Endodermal cell (in vitro differentiated cells): ENCODE results near the gene PTX4. TPM values are rescaled to one million over a fixed set of nuclear protein-coding genes. Genes with fewer than 3 reads are reported as not detected.

Experiments used
- DNase-seq: peaks from one replicate; pipeline ENCODE4 v3.0.0-alpha.2; 2017
- H3K27ac ChIP-seq: 2 replicates; pipeline ENCODE4 v1.5.1; 2013; ENCODE audit warnings: mild to moderate bottlenecking, low read depth, low read length, moderate library complexity
- H3K27me3 ChIP-seq: 2 replicates; pipeline ENCODE4 v1.6.1; 2013; ENCODE audit warnings: mild to moderate bottlenecking, low read length, moderate library complexity; ENCODE audit not compliant: insufficient read depth, control insufficient read depth, poor library complexity, severe bottlenecking
- H3K36me3 ChIP-seq: 2 replicates; pipeline ENCODE4 v1.7.0; 2013; ENCODE audit warnings: mild to moderate bottlenecking, low read length, moderate library complexity; ENCODE audit not compliant: control insufficient read depth, insufficient read depth
- H3K4me1 ChIP-seq: one replicate; pipeline ENCODE4 v1.7.0; 2013; ENCODE audit warnings: low read length; ENCODE audit not compliant: control insufficient read depth, insufficient read depth
- H3K4me3 ChIP-seq: 2 replicates; pipeline ENCODE4 v1.5.1; 2013; ENCODE audit warnings: mild to moderate bottlenecking, low read length, moderate library complexity
- H3K9ac ChIP-seq: 2 replicates; pipeline ENCODE4 v1.6.1; 2013; ENCODE audit warnings: mild to moderate bottlenecking, low read length, moderate library complexity; ENCODE audit not compliant: poor library complexity, severe bottlenecking; ENCODE audit errors: extremely low read depth
- H3K9me3 ChIP-seq: 2 replicates; pipeline ENCODE4 v1.6.1; 2013; ENCODE audit warnings: mild to moderate bottlenecking, low read length, moderate library complexity; ENCODE audit not compliant: control insufficient read depth
- H3K27ac Mint-ChIP-seq: 2 replicates; pipeline ENCODE4 v1.8.0; 2020; ENCODE audit warnings: mixed read lengths
- H3K27me3 Mint-ChIP-seq: 2 replicates; pipeline ENCODE4 v1.8.0; 2021; ENCODE audit warnings: mild to moderate bottlenecking, mixed read lengths; ENCODE audit not compliant: insufficient read depth
- H3K36me3 Mint-ChIP-seq: 2 replicates; pipeline ENCODE4 v1.8.0; 2020; ENCODE audit warnings: low read depth, mixed read lengths
- H3K4me1 Mint-ChIP-seq: 2 replicates; pipeline ENCODE4 v1.8.0; 2020; ENCODE audit warnings: mixed read lengths
- H3K4me3 Mint-ChIP-seq: 2 replicates; pipeline ENCODE4 v1.8.0; 2020; ENCODE audit warnings: mild to moderate bottlenecking, moderate library complexity, mixed read lengths
- H3K9me3 Mint-ChIP-seq: 2 replicates; pipeline ENCODE4 v1.8.0; 2020; ENCODE audit warnings: mild to moderate bottlenecking, mixed read lengths
- WGBS, 2 experiments: methylation state at CpG; one replicate each; pipeline versions ENCODE4 v1.1.5 to v1.1.7; 2013; ENCODE audit warnings: missing lambda C conversion rate in 2 of 2, mixed read lengths in 1 of 2; ENCODE audit not compliant: insufficient coverage in 1 of 2, insufficient read length in 1 of 2; 5-methylcytosine and 5-hydroxymethylcytosine counted together
- total RNA-seq, 2 donors: library from RNA; stranded (reverse); fragmentation: NEBNext Ultra II Directional in 1 of 2; extraction: Animal tissue kit (Norgen Biotek cat#: 25700) in 1 of 2; gene quantifications; 2 replicates in 1 of 2; 3 replicates in 1 of 2; pipeline ENCODE4 v1.2.1, GENCODE V29; 2021
- TF ChIP-seq, protein P1 (sequence below): fragments of 200-600 bp; sonication (generic); conservative IDR thresholded peaks from 2 replicates; pipeline ENCODE4 v1.5.0; 2021; ENCODE audit warnings: antibody characterized with exemption, mild to moderate bottlenecking

The PTX4 gene
- total RNA-seq, 2 donors from 2014 or later: not detected

DNA sequence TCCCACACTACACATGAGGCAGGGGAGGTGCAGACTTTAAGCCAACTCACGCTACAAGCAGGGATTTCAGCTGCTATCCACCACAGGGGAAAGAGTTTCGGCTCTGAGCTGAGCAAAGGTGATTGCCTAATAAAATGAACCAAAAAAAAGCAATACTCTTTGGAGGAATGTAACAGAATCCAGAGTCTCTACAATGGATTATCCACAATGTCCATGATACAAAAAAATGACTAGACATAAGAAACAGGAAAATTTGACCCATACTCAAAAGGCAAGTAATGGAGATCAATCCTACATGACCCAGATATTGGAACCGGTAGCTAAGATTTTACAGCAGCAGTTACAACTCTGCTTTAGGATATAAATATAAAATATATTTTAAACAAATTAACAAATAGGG, 25.8 kb upstream of the PTX4 start:
- no peaks in the 10 kb centered on the region for H3K4me1 Mint-ChIP-seq
- TF ChIP-seq, protein P1, sequence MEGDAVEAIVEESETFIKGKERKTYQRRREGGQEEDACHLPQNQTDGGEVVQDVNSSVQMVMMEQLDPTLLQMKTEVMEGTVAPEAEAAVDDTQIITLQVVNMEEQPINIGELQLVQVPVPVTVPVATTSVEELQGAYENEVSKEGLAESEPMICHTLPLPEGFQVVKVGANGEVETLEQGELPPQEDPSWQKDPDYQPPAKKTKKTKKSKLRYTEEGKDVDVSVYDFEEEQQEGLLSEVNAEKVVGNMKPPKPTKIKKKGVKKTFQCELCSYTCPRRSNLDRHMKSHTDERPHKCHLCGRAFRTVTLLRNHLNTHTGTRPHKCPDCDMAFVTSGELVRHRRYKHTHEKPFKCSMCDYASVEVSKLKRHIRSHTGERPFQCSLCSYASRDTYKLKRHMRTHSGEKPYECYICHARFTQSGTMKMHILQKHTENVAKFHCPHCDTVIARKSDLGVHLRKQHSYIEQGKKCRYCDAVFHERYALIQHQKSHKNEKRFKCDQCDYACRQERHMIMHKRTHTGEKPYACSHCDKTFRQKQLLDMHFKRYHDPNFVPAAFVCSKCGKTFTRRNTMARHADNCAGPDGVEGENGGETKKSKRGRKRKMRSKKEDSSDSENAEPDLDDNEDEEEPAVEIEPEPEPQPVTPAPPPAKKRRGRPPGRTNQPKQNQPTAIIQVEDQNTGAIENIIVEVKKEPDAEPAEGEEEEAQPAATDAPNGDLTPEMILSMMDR: no peak
- 99 to 100% methylated on average over 2 to 3 of the region's 3 CpGs for WGBS, 2 experiments
- Histone ChIP-seq H3K27ac (no peak overlapping the region), H3K9me3 (peaks cover 6% of the 10 kb centered on the region), H3K9ac (no peak overlapping the region), H3K27me3 (no peaks in the 10 kb centered on the region), H3K4me1 (no peaks in the 10 kb centered on the region), H3K36me3 (no peaks in the 10 kb centered on the region), H3K4me3 (no peak overlapping the region)
- H3K4me3 Mint-ChIP-seq: no peak overlapping the region
- H3K27ac Mint-ChIP-seq: no peak overlapping the region
- peaks cover 39% of the 10 kb centered on the region for H3K36me3 Mint-ChIP-seq
- DNase-seq: no peak
- H3K9me3 Mint-ChIP-seq: peaks cover 8% of the 10 kb centered on the region
- H3K27me3 Mint-ChIP-seq: no peaks in the 10 kb centered on the region

DNA sequence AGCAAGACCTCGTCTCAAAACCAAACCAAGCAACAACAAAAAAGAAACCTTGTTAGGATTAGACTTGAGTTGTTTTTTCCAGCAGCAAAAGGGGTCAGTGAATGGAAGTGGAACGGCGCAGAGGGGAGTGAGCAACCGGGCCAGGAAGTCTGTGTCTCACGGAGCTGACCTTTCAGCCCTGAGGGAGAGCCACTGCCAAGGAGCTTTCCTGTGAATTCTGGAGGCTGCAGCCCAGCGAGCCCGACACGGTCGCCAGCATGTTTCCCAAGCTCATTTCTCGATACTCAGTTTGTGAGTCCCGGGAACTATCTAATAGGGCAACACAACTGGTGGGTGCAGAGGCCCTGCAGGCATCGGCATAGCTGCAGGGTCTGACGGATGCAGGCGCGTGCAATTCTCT, 24.0 kb upstream of the PTX4 start:
- Histone ChIP-seq H3K27me3 (no peaks in the 10 kb centered on the region), H3K9me3 (peaks cover 6% of the 10 kb centered on the region), H3K36me3 (no peaks in the 10 kb centered on the region), H3K27ac (no peak overlapping the region), H3K4me1 (no peaks in the 10 kb centered on the region), H3K9ac (no peak overlapping the region), H3K4me3 (no peak overlapping the region)
- H3K9me3 Mint-ChIP-seq: peaks cover 8% of the 10 kb centered on the region
- no peak overlapping the region for H3K4me3 Mint-ChIP-seq
- no peak for DNase-seq
- no peaks in the 10 kb centered on the region for H3K4me1 Mint-ChIP-seq
- no peaks in the 10 kb centered on the region for H3K27me3 Mint-ChIP-seq
- WGBS, 2 experiments: 88 to 94% methylated on average over 14 to 15 of the region's 15 CpGs
- H3K27ac Mint-ChIP-seq: no peak overlapping the region
- H3K36me3 Mint-ChIP-seq: peaks cover 39% of the 10 kb centered on the region
- TF ChIP-seq, protein P1: no peak

DNA sequence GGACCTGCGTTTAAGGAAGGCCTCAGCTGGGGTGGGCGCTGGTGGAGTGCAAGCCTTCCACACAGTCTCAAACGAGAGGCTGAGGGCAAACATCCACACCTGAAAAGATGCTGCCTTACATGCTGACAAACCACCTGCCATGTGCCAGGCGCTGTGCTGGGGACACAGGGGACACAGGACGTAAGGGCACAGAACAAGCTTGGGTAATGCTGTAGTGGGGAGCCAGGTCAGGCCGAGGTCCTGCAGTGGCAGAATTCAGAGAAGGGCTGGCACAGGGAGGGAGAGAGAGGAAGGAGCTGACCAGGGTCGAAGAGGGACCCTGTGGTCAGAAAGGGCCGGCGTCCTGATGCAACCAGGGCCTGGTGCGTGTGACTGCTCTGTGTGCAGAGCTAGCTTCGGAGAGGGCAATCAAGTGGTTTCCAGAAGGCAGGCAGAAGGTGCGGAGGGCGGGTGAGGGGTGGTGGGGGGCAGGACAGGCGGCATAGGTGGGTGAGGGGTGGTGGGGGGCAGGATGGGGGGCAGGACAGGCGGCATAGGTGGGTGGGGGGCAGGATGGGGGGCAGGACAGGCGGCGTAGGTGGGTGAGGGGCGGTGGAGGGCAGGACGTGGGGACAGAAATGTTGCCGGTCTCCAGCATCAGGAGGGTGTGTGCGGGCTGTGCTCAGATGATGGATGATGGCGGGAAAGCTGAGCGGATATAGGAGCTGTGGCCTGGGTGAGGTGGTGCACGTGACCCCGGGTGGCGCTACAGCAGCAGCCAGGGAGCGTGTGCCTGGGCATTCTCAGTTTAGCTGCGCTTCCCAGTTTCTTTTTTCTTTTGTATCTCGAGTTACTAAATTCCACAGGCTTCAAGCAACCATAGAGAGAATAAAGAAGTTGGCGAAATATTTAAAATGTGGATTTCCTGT, 23.2 kb upstream of the PTX4 start:
- Mint-ChIP-seq H3K4me1 (no peaks in the 10 kb centered on the region), H3K36me3 (peaks cover 44% of the 10 kb centered on the region), H3K4me3 (no peak overlapping the region), H3K27ac (peak overlapping the region; percentile 61), H3K9me3 (peaks cover 8% of the 10 kb centered on the region), H3K27me3 (no peaks in the 10 kb centered on the region)
- H3K27ac ChIP-seq: no peak overlapping the region
- no peaks in the 10 kb centered on the region for H3K27me3 ChIP-seq
- TF ChIP-seq, protein P1: no peak
- H3K4me1 ChIP-seq: no peaks in the 10 kb centered on the region
- no peak overlapping the region for H3K4me3 ChIP-seq
- no peak for DNase-seq
- no peak overlapping the region for H3K9ac ChIP-seq
- H3K36me3 ChIP-seq: no peaks in the 10 kb centered on the region
- peaks cover 6% of the 10 kb centered on the region for H3K9me3 ChIP-seq
- 94 to 96% methylated on average over 9 to 27 of the region's 30 CpGs for WGBS, 2 experiments
